ENCODE data around the gene GLCE. TPM values are rescaled to one million over a fixed set of nuclear protein-coding genes. Genes with fewer than 3 reads are reported as not detected.
"Not testable (repeated sequence)": the region's sequence is repeated elsewhere in the genome, so short reads cannot be mapped to it uniquely, and the experiment has no call there.

GLCE gene
- polyA plus RNA-seq, 1 experiment, result 7.1 TPM

DNA sequence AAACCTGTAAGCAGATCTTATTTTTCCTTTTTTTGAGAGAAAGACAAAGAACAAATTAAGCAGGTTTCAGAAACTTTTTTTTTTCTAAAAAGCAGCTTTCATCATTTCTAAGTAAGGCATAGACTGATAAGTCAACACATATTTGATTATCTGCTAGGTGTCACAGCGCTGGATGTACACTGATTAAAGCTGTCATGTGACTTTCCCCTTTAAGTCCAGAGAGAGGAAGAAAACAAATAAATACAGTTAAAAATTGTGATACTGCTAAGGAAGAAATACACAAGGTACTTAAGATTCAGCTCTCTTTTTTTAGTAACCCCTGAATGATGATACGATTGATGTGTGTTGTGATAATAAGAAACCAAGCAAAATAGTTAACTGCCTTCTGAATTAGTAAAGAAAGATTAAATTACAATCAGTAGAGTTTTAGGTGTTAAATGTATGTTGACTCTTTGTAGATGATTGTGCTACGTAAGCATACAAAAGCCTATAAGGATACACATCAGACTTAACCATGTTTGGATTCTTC, 2.8 kb downstream of the GLCE start:
- ChIA-PET POLR2A (no interaction called here), CTCF (interaction anchor here (0.6 to 3.3 kb wide), 4 partner anchors 47 to 231 kb away, joined by 3 to 17 read pairs (median 6); no protein-coding TSS in a partner anchor)
- H3K27me3 ChIP-seq (ENCODE audit: control insufficient read depth, insufficient read depth, low read length), result no peaks in the 10 kb centered on the region
- H3K4me3 ChIP-seq (ENCODE audit: low read depth, low read length), result no peak overlapping the region
- TF ChIP-seq, protein P1, sequence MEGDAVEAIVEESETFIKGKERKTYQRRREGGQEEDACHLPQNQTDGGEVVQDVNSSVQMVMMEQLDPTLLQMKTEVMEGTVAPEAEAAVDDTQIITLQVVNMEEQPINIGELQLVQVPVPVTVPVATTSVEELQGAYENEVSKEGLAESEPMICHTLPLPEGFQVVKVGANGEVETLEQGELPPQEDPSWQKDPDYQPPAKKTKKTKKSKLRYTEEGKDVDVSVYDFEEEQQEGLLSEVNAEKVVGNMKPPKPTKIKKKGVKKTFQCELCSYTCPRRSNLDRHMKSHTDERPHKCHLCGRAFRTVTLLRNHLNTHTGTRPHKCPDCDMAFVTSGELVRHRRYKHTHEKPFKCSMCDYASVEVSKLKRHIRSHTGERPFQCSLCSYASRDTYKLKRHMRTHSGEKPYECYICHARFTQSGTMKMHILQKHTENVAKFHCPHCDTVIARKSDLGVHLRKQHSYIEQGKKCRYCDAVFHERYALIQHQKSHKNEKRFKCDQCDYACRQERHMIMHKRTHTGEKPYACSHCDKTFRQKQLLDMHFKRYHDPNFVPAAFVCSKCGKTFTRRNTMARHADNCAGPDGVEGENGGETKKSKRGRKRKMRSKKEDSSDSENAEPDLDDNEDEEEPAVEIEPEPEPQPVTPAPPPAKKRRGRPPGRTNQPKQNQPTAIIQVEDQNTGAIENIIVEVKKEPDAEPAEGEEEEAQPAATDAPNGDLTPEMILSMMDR (IDR thresholded peaks at IDR 0.05; ENCODE audit: insufficient read depth, low read depth, low read length), result no peak
- no peaks in the 10 kb centered on the region for H3K36me3 ChIP-seq (ENCODE audit: control insufficient read depth, insufficient read depth, low read length)
- DNase-seq (ENCODE audit: low read depth), result no peak

DNA sequence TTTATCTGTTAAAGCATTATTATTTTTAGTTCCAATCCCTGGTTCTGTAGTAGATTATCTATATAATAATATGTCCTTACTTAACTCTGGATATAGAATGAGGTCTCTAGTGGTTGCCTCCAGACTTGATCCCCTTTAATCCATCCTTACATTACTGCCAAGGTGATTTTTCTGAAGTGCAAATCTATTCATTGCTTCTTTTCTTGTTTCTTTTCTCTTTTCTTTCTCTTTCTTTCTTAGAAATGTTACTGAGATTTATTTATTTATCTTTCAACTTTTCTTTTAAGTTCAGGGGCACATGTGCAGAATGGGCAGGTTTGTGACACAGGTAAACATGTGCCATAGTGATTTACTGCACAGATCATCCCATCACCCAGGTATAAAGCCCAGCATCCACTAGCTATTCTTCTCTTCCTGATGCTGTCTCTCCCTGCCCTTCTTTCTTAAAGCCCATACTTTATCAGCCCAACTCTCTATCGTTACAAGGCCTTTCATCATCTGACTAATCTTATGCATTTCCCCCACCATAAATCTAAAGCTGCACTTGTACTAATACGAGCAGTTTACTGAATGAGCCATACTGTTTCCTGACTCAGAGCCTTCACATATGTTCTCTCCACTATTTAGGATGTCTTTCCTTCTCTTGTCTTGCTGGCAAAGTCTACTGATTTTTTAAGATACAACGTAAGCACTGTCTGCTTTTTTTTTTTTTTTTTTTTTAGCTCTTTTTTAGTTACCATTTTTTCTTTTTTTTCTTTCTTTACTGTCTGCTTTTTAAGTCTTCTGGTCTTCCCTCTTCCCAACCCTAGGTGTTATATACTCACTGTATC, 4.6 kb downstream of the GLCE start:
- TF ChIP-seq, protein P1 (IDR thresholded peaks at IDR 0.05; ENCODE audit: insufficient read depth, low read depth, low read length), result no peak
- H3K36me3 ChIP-seq (ENCODE audit: control insufficient read depth, insufficient read depth, low read length), result no peaks in the 10 kb centered on the region
- no peak for DNase-seq (ENCODE audit: low read depth)
- ChIA-PET CTCF (interaction anchor here (0.6 to 1.8 kb wide), 2 partner anchors 20 to 240 kb away, joined by 3 to 4 read pairs; no protein-coding TSS in a partner anchor), POLR2A (interaction anchor here (0.6 kb wide), 1 partner anchor 1692 kb away, joined by 9 read pairs; no protein-coding TSS in a partner anchor)
- H3K4me3 ChIP-seq (ENCODE audit: low read depth, low read length), result no peak overlapping the region
- H3K27me3 ChIP-seq (ENCODE audit: control insufficient read depth, insufficient read depth, low read length), result no peaks in the 10 kb centered on the region

DNA sequence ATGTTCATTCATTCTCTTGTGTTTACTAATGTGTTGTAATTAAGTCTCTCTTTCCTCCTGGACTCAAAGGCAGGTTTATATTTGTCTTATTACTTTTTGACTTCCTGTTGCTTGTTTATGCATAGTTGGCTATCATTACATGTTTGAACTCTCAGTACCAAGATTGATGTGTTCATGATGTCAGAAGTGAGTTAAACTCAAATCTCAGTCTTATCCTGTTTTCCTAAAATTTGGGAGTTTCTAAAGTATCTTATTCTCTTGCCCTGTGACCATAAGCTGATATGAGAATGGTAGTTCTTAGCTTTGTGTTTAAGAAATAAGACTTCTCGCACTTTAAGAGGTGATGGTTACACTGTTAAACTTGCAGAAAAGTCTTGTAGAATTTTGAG, 5.2 kb downstream of the GLCE start:
- Histone ChIP-seq H3K27me3 (ENCODE audit: control insufficient read depth, insufficient read depth, low read length) (no peaks in the 10 kb centered on the region), H3K36me3 (ENCODE audit: control insufficient read depth, insufficient read depth, low read length) (no peaks in the 10 kb centered on the region), H3K4me3 (ENCODE audit: low read depth, low read length) (no peak overlapping the region)
- ChIA-PET CTCF (interaction anchor here (0.6 to 1.8 kb wide), 2 partner anchors 19 to 240 kb away, joined by 3 to 4 read pairs; no protein-coding TSS in a partner anchor), POLR2A (interaction anchor here (0.6 kb wide), 1 partner anchor 1692 kb away, joined by 9 read pairs; no protein-coding TSS in a partner anchor)
- TF ChIP-seq, protein P1 (IDR thresholded peaks at IDR 0.05; ENCODE audit: insufficient read depth, low read depth, low read length), result no peak
- DNase-seq (ENCODE audit: low read depth), result no peak

GRCh38 chr15:69167218-69167846, 6.9 kb downstream of the GLCE start:
- ChIA-PET CTCF (interaction anchor here (0.7 kb wide), 1 partner anchor 40 kb away, joined by 3 read pairs; no protein-coding TSS in a partner anchor), POLR2A (no interaction called here)
- TF ChIP-seq, protein P1 (IDR thresholded peaks at IDR 0.05; ENCODE audit: insufficient read depth, low read depth, low read length), result no peak
- Histone ChIP-seq H3K27me3 (ENCODE audit: control insufficient read depth, insufficient read depth, low read length) (no peaks in the 10 kb centered on the region), H3K36me3 (ENCODE audit: control insufficient read depth, insufficient read depth, low read length) (no peaks in the 10 kb centered on the region), H3K4me3 (ENCODE audit: low read depth, low read length) (no peak overlapping the region)
- no peak for DNase-seq (ENCODE audit: low read depth)

- DNase-seq (ENCODE audit: low read depth); H3K36me3 ChIP-seq (ENCODE audit: control insufficient read depth, insufficient read depth, low read length); H3K4me3 ChIP-seq (ENCODE audit: low read depth, low read length); H3K27me3 ChIP-seq (ENCODE audit: control insufficient read depth, insufficient read depth, low read length); CTCF ChIA-PET; POLR2A ChIA-PET: not testable (repeated sequence)
These were observed 7.9 kb downstream of the GLCE start for GRCh38 chr15:69168361-69168760.

- POLR2A ChIA-PET; CTCF ChIA-PET; H3K36me3 ChIP-seq (ENCODE audit: control insufficient read depth, insufficient read depth, low read length); H3K4me3 ChIP-seq (ENCODE audit: low read depth, low read length); H3K27me3 ChIP-seq (ENCODE audit: control insufficient read depth, insufficient read depth, low read length); DNase-seq (ENCODE audit: low read depth): not testable (repeated sequence)
These were observed 9.1 kb downstream of the GLCE start for GRCh38 chr15:69169540-69169939.

All from BJ (cell line).